Measurements from ENCODE around the gene TRIM39. TPM values are rescaled to one million over a fixed set of nuclear protein-coding genes. Genes with fewer than 3 reads are reported as not detected.

Gene TRIM39
- total RNA-seq, 2 donors from 2014 or later: 7.5 to 15.8 TPM

DNA sequence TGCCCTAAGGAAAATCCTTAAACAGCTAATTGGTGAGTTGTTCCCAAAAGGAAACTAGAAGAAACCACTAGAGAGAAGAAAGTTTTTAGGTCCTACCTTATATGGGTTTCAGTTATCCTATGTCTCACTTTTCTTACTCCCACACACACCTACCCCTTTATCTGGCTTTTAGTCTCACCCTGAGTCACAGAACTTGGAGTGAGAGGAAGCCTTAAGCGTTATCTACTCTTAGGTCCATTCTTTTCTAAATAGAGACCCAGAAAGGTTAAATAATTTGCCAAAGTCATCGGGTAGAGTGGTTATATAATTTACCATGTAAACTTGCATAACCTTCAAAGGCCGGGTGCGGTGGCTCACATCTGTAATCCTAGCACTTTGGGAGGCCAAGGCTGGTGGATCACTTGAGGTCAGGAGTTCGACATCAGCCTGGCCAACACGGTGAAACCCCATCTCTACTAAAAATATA is 13.9 kb downstream of the TRIM39 start:
- Histone ChIP-seq H3K36me3 (replicated peaks in 1 of 2; ENCODE audit: insufficient read depth in 1 of 2, low read depth in 2 of 2) (peaks cover 9 to 17% of the 10 kb centered on the region in 2 donors), H3K4me3 (no peak overlapping the region), H3K27me3 (no peaks in the 10 kb centered on the region), H3K4me1 (peaks cover 5% of the 10 kb centered on the region), H3K9me3 (no peaks in the 10 kb centered on the region), H3K27ac (no peak overlapping the region)
- WGBS, 2 donors: 76 to 80% methylated on average over 6 of the region's 6 CpGs
- intact Hi-C loops (cut with DNase I): no loop called here
- DNase-seq (no peak), ATAC-seq (no peak)
- no peak for TF ChIP-seq POLR2A (IDR thresholded peaks at IDR 0.05)
- TF ChIP-seq, protein P1, sequence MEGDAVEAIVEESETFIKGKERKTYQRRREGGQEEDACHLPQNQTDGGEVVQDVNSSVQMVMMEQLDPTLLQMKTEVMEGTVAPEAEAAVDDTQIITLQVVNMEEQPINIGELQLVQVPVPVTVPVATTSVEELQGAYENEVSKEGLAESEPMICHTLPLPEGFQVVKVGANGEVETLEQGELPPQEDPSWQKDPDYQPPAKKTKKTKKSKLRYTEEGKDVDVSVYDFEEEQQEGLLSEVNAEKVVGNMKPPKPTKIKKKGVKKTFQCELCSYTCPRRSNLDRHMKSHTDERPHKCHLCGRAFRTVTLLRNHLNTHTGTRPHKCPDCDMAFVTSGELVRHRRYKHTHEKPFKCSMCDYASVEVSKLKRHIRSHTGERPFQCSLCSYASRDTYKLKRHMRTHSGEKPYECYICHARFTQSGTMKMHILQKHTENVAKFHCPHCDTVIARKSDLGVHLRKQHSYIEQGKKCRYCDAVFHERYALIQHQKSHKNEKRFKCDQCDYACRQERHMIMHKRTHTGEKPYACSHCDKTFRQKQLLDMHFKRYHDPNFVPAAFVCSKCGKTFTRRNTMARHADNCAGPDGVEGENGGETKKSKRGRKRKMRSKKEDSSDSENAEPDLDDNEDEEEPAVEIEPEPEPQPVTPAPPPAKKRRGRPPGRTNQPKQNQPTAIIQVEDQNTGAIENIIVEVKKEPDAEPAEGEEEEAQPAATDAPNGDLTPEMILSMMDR (IDR thresholded peaks at IDR 0.05): no peak

DNA sequence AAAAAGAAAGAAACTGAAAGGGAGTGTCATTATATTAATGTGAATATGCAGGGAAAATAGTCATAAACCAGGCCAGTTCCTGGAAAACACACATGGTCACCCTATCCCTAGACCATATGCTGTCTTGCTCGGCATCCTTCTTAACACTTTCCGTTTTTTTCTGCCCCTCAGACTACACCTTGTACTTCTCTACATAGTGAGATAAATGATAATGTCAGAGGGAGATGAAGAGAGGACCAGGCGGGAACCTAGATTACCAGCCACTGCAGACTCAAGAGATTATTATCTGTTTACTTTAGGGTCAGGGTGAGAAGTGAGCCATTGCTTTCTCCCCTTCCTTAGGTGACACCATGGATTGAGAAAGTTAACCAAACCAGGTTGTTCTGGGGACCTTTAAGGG is 14.5 kb downstream of the TRIM39 start:
- no peaks in the 10 kb centered on the region for H3K9me3 ChIP-seq
- intact Hi-C loops (cut with DNase I): no loop called here
- WGBS, 2 donors: 85 to 93% methylated on average over 3 of the region's 3 CpGs
- no peak overlapping the region for H3K27ac ChIP-seq
- H3K36me3 ChIP-seq (replicated peaks in 1 of 2; ENCODE audit: insufficient read depth in 1 of 2, low read depth in 2 of 2): peaks cover 4 to 11% of the 10 kb centered on the region in 2 donors
- peaks cover 10% of the 10 kb centered on the region for H3K4me1 ChIP-seq
- DNase-seq (no peak), ATAC-seq (no peak)
- TF ChIP-seq, protein P1 (IDR thresholded peaks at IDR 0.05): no peak
- TF ChIP-seq POLR2A (IDR thresholded peaks at IDR 0.05): no peak
- no peaks in the 10 kb centered on the region for H3K27me3 ChIP-seq
- no peak overlapping the region for H3K4me3 ChIP-seq

DNA sequence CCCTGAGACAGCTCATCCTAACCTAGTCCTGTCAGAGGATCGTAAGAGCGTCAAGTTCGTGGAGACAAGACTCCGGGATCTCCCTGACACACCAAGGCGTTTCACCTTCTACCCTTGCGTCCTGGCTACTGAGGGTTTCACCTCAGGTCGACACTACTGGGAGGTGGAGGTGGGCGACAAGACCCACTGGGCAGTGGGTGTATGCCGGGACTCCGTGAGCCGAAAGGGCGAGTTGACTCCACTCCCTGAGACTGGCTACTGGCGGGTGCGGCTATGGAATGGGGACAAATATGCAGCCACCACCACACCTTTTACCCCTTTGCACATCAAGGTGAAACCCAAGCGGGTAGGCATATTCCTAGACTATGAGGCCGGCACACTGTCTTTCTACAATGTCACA is 15.0 kb downstream of the TRIM39 start:
- ATAC-seq (no peak), DNase-seq (no peak)
- H3K4me3 ChIP-seq: no peak overlapping the region
- H3K9me3 ChIP-seq: no peaks in the 10 kb centered on the region
- no peaks in the 10 kb centered on the region for H3K27me3 ChIP-seq
- peaks cover 0 to 9% of the 10 kb centered on the region in 2 donors for H3K36me3 ChIP-seq (replicated peaks in 1 of 2; ENCODE audit: insufficient read depth in 1 of 2, low read depth in 2 of 2)
- H3K4me1 ChIP-seq: peaks cover 12% of the 10 kb centered on the region
- intact Hi-C loops (cut with DNase I): no loop called here
- 93 to 94% methylated on average over 13 to 16 of the region's 16 CpGs for WGBS, 2 donors
- H3K27ac ChIP-seq: no peak overlapping the region
- TF ChIP-seq, protein P1 (IDR thresholded peaks at IDR 0.05): no peak

DNA sequence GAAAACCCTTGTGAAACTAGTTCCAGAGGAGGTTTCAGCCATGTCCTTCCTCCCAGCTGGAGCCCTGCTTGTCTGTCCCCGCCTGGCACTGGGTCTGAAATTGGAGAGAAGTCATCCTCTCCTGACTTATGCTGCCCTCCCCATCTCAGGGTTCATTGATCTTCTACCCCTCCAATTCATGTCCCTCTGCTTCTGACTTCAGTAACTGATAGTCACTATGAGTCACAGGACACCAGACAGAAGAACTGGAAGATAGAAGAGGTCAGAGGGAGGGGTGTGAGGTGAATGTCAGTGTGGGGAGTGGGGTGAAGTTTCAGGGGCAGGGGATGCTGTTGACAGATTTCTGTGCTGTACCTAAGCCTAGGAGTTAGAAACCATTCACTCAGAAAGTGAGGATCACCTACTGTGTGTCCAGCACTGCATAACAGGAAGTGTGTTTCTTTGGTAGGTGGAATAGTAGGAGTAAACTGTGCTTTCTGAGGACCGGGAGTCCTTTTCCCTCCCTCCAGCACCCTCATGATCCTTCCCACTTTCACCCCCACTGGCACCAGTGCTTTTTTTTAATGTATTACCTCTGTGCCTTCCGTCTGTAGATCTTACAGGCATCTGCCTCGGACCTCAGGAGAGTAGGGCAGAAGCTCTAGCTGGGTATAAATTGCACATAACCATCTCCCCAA is 17.6 kb downstream of the TRIM39 start:
- 43% methylated on average over 4 of the region's 4 CpGs for WGBS, 2 donors
- ATAC-seq (no peak), DNase-seq (no peak)
- Histone ChIP-seq H3K4me3 (no peak overlapping the region), H3K27me3 (no peaks in the 10 kb centered on the region), H3K4me1 (peaks cover 12% of the 10 kb centered on the region), H3K9me3 (no peaks in the 10 kb centered on the region), H3K36me3 (replicated peaks in 1 of 2; ENCODE audit: insufficient read depth in 1 of 2, low read depth in 2 of 2) (peaks cover 0 to 9% of the 10 kb centered on the region in 2 donors), H3K27ac (peak overlapping the region in 2 of 4 donors; percentile 88 to 91)
- no peak for TF ChIP-seq POLR2A (IDR thresholded peaks at IDR 0.05)
- intact Hi-C loops (cut with DNase I): no loop called here

DNA sequence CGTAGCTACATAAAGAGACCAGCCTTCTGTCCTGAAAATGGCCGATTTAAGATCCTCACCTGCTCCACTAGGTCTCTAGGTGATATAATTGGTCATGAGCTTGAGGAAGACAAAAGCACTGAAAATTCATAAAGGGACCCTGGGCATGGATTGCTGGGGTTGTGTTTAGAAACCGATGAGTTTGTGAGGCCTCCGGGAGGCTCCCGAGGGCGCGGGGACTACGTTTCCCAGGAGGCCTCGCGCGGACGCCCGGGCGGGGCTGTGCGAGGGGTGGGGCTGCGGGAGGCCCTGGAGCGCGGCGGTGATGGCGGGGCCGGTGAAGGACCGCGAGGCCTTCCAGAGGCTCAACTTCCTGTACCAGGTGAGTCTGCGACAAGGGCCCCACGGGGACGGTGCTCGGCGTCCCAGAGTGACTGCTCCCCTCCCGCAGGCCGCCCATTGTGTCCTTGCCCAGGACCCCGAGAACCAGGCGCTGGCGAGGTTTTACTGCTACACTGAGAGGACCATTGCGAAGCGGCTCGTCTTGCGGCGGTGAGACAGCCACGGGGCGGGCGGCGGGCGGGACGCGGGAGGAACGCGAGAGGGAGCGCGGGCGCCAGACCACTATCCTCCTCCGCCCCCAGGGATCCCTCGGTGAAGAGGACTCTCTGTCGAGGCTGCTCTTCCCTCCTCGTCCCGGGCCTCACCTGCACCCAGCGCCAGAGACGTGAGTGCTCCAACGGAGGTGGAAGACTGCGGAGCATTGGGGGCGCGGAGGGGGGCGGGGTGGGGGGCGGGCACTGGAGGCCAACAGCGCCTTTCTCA is 18.3 kb downstream of the TRIM39 start, which contains the start of gene RPP21:
Gene RPP21, plus strand, starts transcription at position 289 of the 804 bp plus-strand sequence. Its CDS starts 16 bp downstream, at position 305.
- H3K4me3 ChIP-seq: peak within 1 kb of the TSS; percentile 73 to 94
- H3K36me3 ChIP-seq (replicated peaks in 1 of 2; ENCODE audit: insufficient read depth in 1 of 2, low read depth in 2 of 2): peaks cover 0 to 7% of the 10 kb centered on the region in 2 donors
- H3K9me3 ChIP-seq: no peaks in the 10 kb centered on the region
- peaks cover 12% of the 10 kb centered on the region for H3K4me1 ChIP-seq
- peak within 1 kb of the TSS; percentile 56 to 91 (median 81) for H3K27ac ChIP-seq
- WGBS, 2 donors: 2 to 11% methylated on average over 5 to 61 of the region's 64 CpGs
- no peaks in the 10 kb centered on the region for H3K27me3 ChIP-seq
- intact Hi-C loops (cut with DNase I): no loop called here
- peak; percentile 84 to 88 (median 86) for DNase-seq
- ATAC-seq: peak; percentile 97
- TF ChIP-seq, protein P1 (IDR thresholded peaks at IDR 0.05): no peak
- peak; percentile 77 to 93 (median 93) for TF ChIP-seq POLR2A (IDR thresholded peaks at IDR 0.05)

Data from body of pancreas (tissue), 4 donors.